ENCODE measurements around the gene TMEM81. TPM values are rescaled to one million over a fixed set of nuclear protein-coding genes. Genes with fewer than 3 reads are reported as not detected.

TMEM81 gene
- total and polyA plus RNA-seq, 10 donors, result 2.4 to 5.4 (median 3.4) TPM

- intact Hi-C loops (cut with DNase I; ENCODE audit: low total_unique reads), result loop anchor here (10.0 kb wide), 1 partner anchor 97 kb away; the partner anchor contains the start of gene TMCC2
- H3K9me3 ChIP-seq, result no peaks in the 10 kb centered on the region
- H3K36me3 ChIP-seq, result no peaks in the 10 kb centered on the region
- no peak for DNase-seq
- TF ChIP-seq CTCF (IDR thresholded peaks at IDR 0.05 in 8 of 11, conservative IDR thresholded peaks at IDR 0.05 in 3 of 11) (no peak), POLR2A (IDR thresholded peaks at IDR 0.05) (no peak), POLR2AphosphoS5 (IDR thresholded peaks at IDR 0.05) (no peak)
- H3K4me3 ChIP-seq, result no peak overlapping the region
- H3K4me1 ChIP-seq, result peaks cover 4 to 18% (median 6%) of the 10 kb centered on the region in 6 donors
- H3K27ac ChIP-seq, result no peak overlapping the region
- H3K27me3 ChIP-seq (replicated peaks in 1 of 7), result no peaks in the 10 kb centered on the region
- WGBS, 5 donors, result 65 to 87% (median 81%) methylated on average over 3 of the region's 3 CpGs
These were observed 43.4 kb upstream of the TMEM81 start for GRCh38 chr1:205127646-205128045.

DNA sequence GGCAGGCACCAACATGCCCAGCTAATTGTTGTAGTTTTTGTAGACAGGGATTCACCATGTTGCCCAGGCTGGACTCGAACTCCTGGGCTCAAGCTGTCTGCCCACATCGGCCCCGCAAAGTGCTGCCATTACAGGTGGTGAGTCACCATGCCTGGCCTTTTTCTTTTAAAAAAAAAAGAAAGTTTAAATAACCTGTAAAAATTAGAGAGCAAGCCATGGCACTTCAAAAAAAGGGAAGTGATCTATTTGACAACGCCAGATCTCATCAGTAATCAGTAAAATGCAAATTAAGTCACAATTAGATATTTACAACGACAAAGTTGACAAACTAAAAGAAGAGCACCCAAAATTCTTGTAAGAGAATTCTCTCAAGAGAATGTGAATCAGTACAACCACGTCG, 40.5 kb upstream of the TMEM81 start:
- peak overlapping the region in 3 of 8 donors; percentile 3 to 4 (median 3) for H3K27ac ChIP-seq
- no peaks in the 10 kb centered on the region for H3K27me3 ChIP-seq (replicated peaks in 1 of 7)
- H3K4me1 ChIP-seq, result peaks cover 19 to 39% (median 25%) of the 10 kb centered on the region in 6 donors
- no peak for DNase-seq
- intact Hi-C loops (cut with DNase I; ENCODE audit: low total_unique reads), result loop anchor here (10.0 kb wide), 1 partner anchor 100 kb away; the partner anchor contains the start of gene TMCC2
- 60 to 76% (median 71%) methylated on average over 7 of the region's 7 CpGs for WGBS, 5 donors
- no peaks in the 10 kb centered on the region for H3K36me3 ChIP-seq
- no peak overlapping the region for H3K4me3 ChIP-seq
- no peaks in the 10 kb centered on the region for H3K9me3 ChIP-seq
- TF ChIP-seq POLR2AphosphoS5 (IDR thresholded peaks at IDR 0.05) (no peak), POLR2A (IDR thresholded peaks at IDR 0.05) (no peak), CTCF (IDR thresholded peaks at IDR 0.05 in 8 of 11, conservative IDR thresholded peaks at IDR 0.05 in 3 of 11) (no peak)

GRCh38 chr1:205122489-205122882, 38.2 kb upstream of the TMEM81 start:
- no peaks in the 10 kb centered on the region for H3K27me3 ChIP-seq (replicated peaks in 1 of 7)
- intact Hi-C loops (cut with DNase I; ENCODE audit: low total_unique reads), result loop anchor here (10.0 kb wide), 1 partner anchor 102 kb away; the partner anchor contains the start of gene TMCC2
- 8 to 24% (median 13%) methylated on average over 9 of the region's 9 CpGs for WGBS, 5 donors
- no peak for DNase-seq
- H3K4me3 ChIP-seq, result peak overlapping the region; percentile 26 to 90 (median 84)
- TF ChIP-seq POLR2AphosphoS5 (IDR thresholded peaks at IDR 0.05) (no peak), POLR2A (IDR thresholded peaks at IDR 0.05) (no peak), CTCF (IDR thresholded peaks at IDR 0.05 in 8 of 11, conservative IDR thresholded peaks at IDR 0.05 in 3 of 11) (no peak)
- H3K27ac ChIP-seq, result peak overlapping the region; percentile 90 to 99 (median 94)
- H3K9me3 ChIP-seq, result no peaks in the 10 kb centered on the region
- H3K36me3 ChIP-seq, result peaks cover 0 to 21% (median 8%) of the 10 kb centered on the region in 6 donors
- peaks cover 25 to 61% (median 40%) of the 10 kb centered on the region in 6 donors for H3K4me1 ChIP-seq

- H3K9me3 ChIP-seq, result no peaks in the 10 kb centered on the region
- H3K36me3 ChIP-seq, result peaks cover 0 to 27% (median 9%) of the 10 kb centered on the region in 6 donors
- peak; percentile 92 to 94 (median 93) for TF ChIP-seq POLR2AphosphoS5 (IDR thresholded peaks at IDR 0.05)
- TF ChIP-seq POLR2A (IDR thresholded peaks at IDR 0.05), result peak; percentile 47 to 87 (median 75)
- peak in 10 of 11 experiments; percentile 18 to 71 (median 65) for TF ChIP-seq CTCF (IDR thresholded peaks at IDR 0.05 in 8 of 11, conservative IDR thresholded peaks at IDR 0.05 in 3 of 11)
- H3K4me1 ChIP-seq, result peaks cover 25 to 67% (median 42%) of the 10 kb centered on the region in 6 donors
- H3K27ac ChIP-seq, result peak within 1 kb of the TSS; percentile 90 to 99 (median 94)
- no peaks in the 10 kb centered on the region for H3K27me3 ChIP-seq (replicated peaks in 1 of 7)
- intact Hi-C loops (cut with DNase I; ENCODE audit: low total_unique reads), result loop anchor here (10.0 kb wide), 1 partner anchor 103 kb away; the partner anchor contains the start of gene TMCC2
- H3K4me3 ChIP-seq, result peak within 1 kb of the TSS; percentile 55 to 91 (median 86)
- 0 to 1% (median 0%) methylated on average over 38 to 46 of the region's 46 CpGs for WGBS, 5 donors
- DNase-seq, result peak; percentile 98
These were observed 37.6 kb upstream of the TMEM81 start, which contains the start of gene RBBP5 for GRCh38 chr1:205121660-205122488. TSS of gene RBBP5 (minus strand) at chr1:205121978. CDS start at chr1:205121873, 105 bp downstream.

Measured in spleen (tissue), 11 donors.